H1 (cell line): ENCODE measurements around the gene ANAPC10. TPM values are rescaled to one million over a fixed set of nuclear protein-coding genes. Genes with fewer than 3 reads are reported as not detected.

ENCODE experiments used
- CTCF ChIA-PET: fragments of 300-600 bp; sonication (Branson Sonifier 250); formaldehyde crosslinking; loops from one replicate; lab custom pipeline; 2021; ENCODE audit not compliant: partially characterized antibody; lab: Charles Lee
- POLR2A ChIA-PET: fragments of 300-600 bp; sonication (Branson Sonifier 250); formaldehyde crosslinking; loops from one replicate; lab custom pipeline; 2021; ENCODE audit warnings: inconsistent platforms; ENCODE audit not compliant: partially characterized antibody; lab: Charles Lee
- DNase-seq, 2 experiments: peaks; one replicate each; pipeline versions ENCODE4 v3.0.0 to v3.0.0-alpha.2; 2010 to 2022; ENCODE audit warnings: low spot score in 2 of 2, low read depth in 1 of 2, mixed read lengths in 1 of 2
- FAIRE-seq: peaks from 2 replicates; lab custom pipeline; 2011; peaks lifted over from hg19 to GRCh38; lab: Jason Lieb, UNC
- H2AFZ ChIP-seq: 2 replicates; pipeline ENCODE4 v1.8.1; 2012; ENCODE audit warnings: low read length, inconsistent platforms
- H2AK5ac ChIP-seq: 2 replicates; pipeline ENCODE4 v1.6.1; 2013; ENCODE audit warnings: low read depth, low read length
- H2BK120ac ChIP-seq: replicated peaks from 2 replicates; pipeline ENCODE3; 2013; ENCODE audit warnings: low read depth, low read length, inconsistent platforms
- H2BK12ac ChIP-seq: 2 replicates; pipeline ENCODE4 v1.6.1; 2013; ENCODE audit warnings: low read depth, low read length
- H2BK15ac ChIP-seq: 2 replicates; pipeline ENCODE4 v1.6.1; 2013; ENCODE audit warnings: low read length
- H2BK20ac ChIP-seq: 2 replicates; pipeline ENCODE4 v1.6.1; 2013; ENCODE audit warnings: low read length
- H2BK5ac ChIP-seq: 2 replicates; pipeline ENCODE4 v1.6.1; 2013; ENCODE audit warnings: low read depth, low read length
- H3K14ac ChIP-seq: 2 replicates; pipeline ENCODE4 v1.6.1; 2013; ENCODE audit warnings: inconsistent platforms; ENCODE audit not compliant: insufficient read length
- H3K18ac ChIP-seq: 2 replicates; pipeline ENCODE4 v1.6.1; 2013; ENCODE audit warnings: low read length; ENCODE audit errors: extremely low read depth
- H3K23ac ChIP-seq: 2 replicates; pipeline ENCODE4 v1.6.1; 2013; ENCODE audit warnings: inconsistent platforms; ENCODE audit not compliant: insufficient read length
- H3K23me2 ChIP-seq: 2 replicates; pipeline ENCODE4 v1.6.1; 2013; ENCODE audit warnings: low read depth, low read length
- H3K27ac ChIP-seq: 2 replicates; pipeline ENCODE4 v1.6.1; 2011; ENCODE audit warnings: low read depth, low read length, inconsistent platforms
- H3K27me3 ChIP-seq, 4 experiments: replicated peaks in 1 of 4; 1 replicate in 1 of 4; 2 replicates in 3 of 4; pipeline versions ENCODE4 v1.6.1 to v1.8.1; 2011 to 2013; ENCODE audit warnings: low read length in 3 of 4, mild to moderate bottlenecking in 3 of 4, inconsistent platforms in 2 of 4, mixed read lengths in 2 of 4, moderate library complexity in 1 of 4; ENCODE audit not compliant: control insufficient read depth in 3 of 4, insufficient read depth in 3 of 4; ENCODE audit errors: extremely low read depth in 1 of 4
- H3K36me3 ChIP-seq, 4 experiments: 2 replicates each; pipeline versions ENCODE4 v1.6.1 to v1.8.1; 2011 to 2013; ENCODE audit warnings: mild to moderate bottlenecking in 4 of 4, low read length in 3 of 4, moderate library complexity in 2 of 4, control low read depth in 1 of 4, inconsistent platforms in 1 of 4; ENCODE audit not compliant: insufficient read depth in 4 of 4, control insufficient read depth in 2 of 4
- H3K4ac ChIP-seq: replicated peaks from 2 replicates; pipeline ENCODE3; 2013; ENCODE audit warnings: low read length, low read depth, mixed read lengths, inconsistent platforms; ENCODE audit not compliant: insufficient read length
- H3K4me1 ChIP-seq, 4 experiments: replicated peaks in 1 of 4; 1 replicate in 1 of 4; 2 replicates in 3 of 4; pipeline versions ENCODE4 v1.6.1 to v1.8.1; 2011 to 2013; ENCODE audit warnings: low read length in 3 of 4, inconsistent platforms in 2 of 4, mixed read lengths in 1 of 4; ENCODE audit not compliant: insufficient read depth in 4 of 4, control insufficient read depth in 3 of 4
- H3K4me2 ChIP-seq, 2 experiments: 2 replicates each; pipeline versions ENCODE4 v1.6.1 to v1.8.1; 2011 to 2013; ENCODE audit warnings: low read depth in 2 of 2, low read length in 2 of 2, control low read depth in 1 of 2, inconsistent platforms in 1 of 2, mild to moderate bottlenecking in 1 of 2; ENCODE audit not compliant: insufficient read depth in 1 of 2
- H3K4me3 ChIP-seq, 4 experiments: fragments of 200-600, 300-600 bp in 1 of 4; sonication (generic), shearing (Covaris generic), sonication (Bioruptor Twin) in 1 of 4; 2 replicates each; pipeline versions ENCODE4 v1.5.1 to v1.8.1; 2011 to 2016; ENCODE audit warnings: low read length in 4 of 4, low read depth in 3 of 4, control low read depth in 2 of 4, inconsistent platforms in 2 of 4, mild to moderate bottlenecking in 2 of 4, mixed read lengths in 1 of 4, moderate library complexity in 1 of 4; ENCODE audit not compliant: insufficient read depth in 2 of 4; ENCODE audit errors: extremely low read depth in 1 of 4
- H3K56ac ChIP-seq: replicated peaks from 2 replicates; pipeline ENCODE3; 2013; ENCODE audit warnings: low read depth, mild to moderate bottlenecking, mixed read lengths, low read length, inconsistent platforms; ENCODE audit not compliant: insufficient read length
- H3K79me1 ChIP-seq: 2 replicates; pipeline ENCODE4 v1.6.1; 2013; ENCODE audit warnings: low read depth, low read length, control low read depth
- H3K79me2 ChIP-seq, 2 experiments: 2 replicates each; pipeline versions ENCODE4 v1.6.1 to v1.8.1; 2012 to 2013; ENCODE audit warnings: low read length in 2 of 2, mild to moderate bottlenecking in 2 of 2, inconsistent platforms in 1 of 2; ENCODE audit not compliant: insufficient read depth in 2 of 2, control insufficient read depth in 1 of 2
- H3K9ac ChIP-seq, 4 experiments: replicated peaks in 1 of 4; 1 replicate in 1 of 4; 2 replicates in 3 of 4; pipeline versions ENCODE4 v1.6.1 to v1.8.1; 2011 to 2013; ENCODE audit warnings: low read depth in 3 of 4, low read length in 3 of 4, control low read depth in 2 of 4, mild to moderate bottlenecking in 2 of 4, moderate library complexity in 2 of 4, inconsistent platforms in 1 of 4; ENCODE audit errors: extremely low read depth in 1 of 4
- H3K9me3 ChIP-seq, 2 experiments: 2 replicates each; pipeline versions ENCODE4 v1.6.1 to v1.8.1; 2012 to 2013; ENCODE audit warnings: mild to moderate bottlenecking in 2 of 2, moderate library complexity in 2 of 2, control low read depth in 1 of 2, inconsistent platforms in 1 of 2, low read depth in 1 of 2, low read length in 1 of 2, mixed read lengths in 1 of 2; ENCODE audit not compliant: insufficient read depth in 2 of 2
- H4K20me1 ChIP-seq, 2 experiments: replicated peaks in 1 of 2; 2 replicates each; pipeline versions ENCODE3 to v1.8.1; 2011 to 2013; ENCODE audit warnings: inconsistent platforms in 2 of 2, low read length in 2 of 2, mild to moderate bottlenecking in 1 of 2; ENCODE audit not compliant: insufficient read depth in 2 of 2, control insufficient read depth in 1 of 2
- H4K5ac ChIP-seq: 2 replicates; pipeline ENCODE4 v1.6.1; 2013; ENCODE audit warnings: low read length, low read depth, mixed read lengths, inconsistent platforms; ENCODE audit not compliant: insufficient read length
- H4K8ac ChIP-seq: 2 replicates; pipeline ENCODE4 v1.8.0; 2013; ENCODE audit warnings: mild to moderate bottlenecking, moderate library complexity, low read length, inconsistent platforms; ENCODE audit not compliant: insufficient read depth; ENCODE audit errors: extremely low read depth
- H4K91ac ChIP-seq: replicated peaks from 2 replicates; pipeline ENCODE3; 2013; ENCODE audit warnings: low read length, mixed read lengths, inconsistent platforms; ENCODE audit not compliant: insufficient read length
- EGR1 ChIP-seq: IDR thresholded peaks from 2 replicates; pipeline ENCODE4 v1.6.1; 2011; ENCODE audit warnings: low read depth, low read length, borderline replicate concordance
- polyA plus RNA-seq, 7 experiments: library from polyadenylated mRNA; depleted of rRNA in 3 of 7; stranded (reverse) in 5 of 7; unstranded in 2 of 7; fragments of >200 nt in 5 of 7; fragments of 200-250 nt in 2 of 7; gene quantifications; 1 replicate in 5 of 7; 2 replicates in 1 of 7; 4 replicates in 1 of 7; pipeline versions ENCODE4 v1.2.1 to v1.2.3, GENCODE V29; 2011 to 2013; ENCODE audit warnings: missing spikeins in 2 of 7, mixed read lengths in 2 of 7
- total RNA-seq: library from RNA; stranded (reverse); fragmentation: NEBNext Ultra II Directional; extraction: Animal tissue kit (Norgen Biotek cat#: 25700); gene quantifications from 2 replicates; pipeline ENCODE4 v1.2.1, GENCODE V29; 2021

The ANAPC10 gene
- total and polyA plus RNA-seq, 2 of the 8 experiments (the other 6 are each of a cell fraction or from before 2014, with no cell fraction given): 17.6 to 23.3 TPM

- no peak overlapping the region for H4K8ac ChIP-seq
- peaks cover 0 to 5% (median 0%) of the 10 kb centered on the region in 4 experiments; a peak in 3 of 7 replicates for H3K4me1 ChIP-seq
- no peak overlapping the region for H3K4ac ChIP-seq
- H3K79me1 ChIP-seq: no peaks in the 10 kb centered on the region
- peaks cover 0 to 3% of the 10 kb centered on the region in 2 experiments; a peak in 1 of 4 replicates for H3K79me2 ChIP-seq
- H4K91ac ChIP-seq: no peak overlapping the region
- H3K56ac ChIP-seq: no peak overlapping the region
- no peak overlapping the region for H2BK5ac ChIP-seq
- H2AK5ac ChIP-seq: no peak overlapping the region
- no peak overlapping the region for H3K4me3 ChIP-seq
- H2AFZ ChIP-seq: no peak overlapping the region
- ChIA-PET CTCF (interaction anchor here (1.5 kb wide), 1 partner anchor 13 kb away, joined by 4 read pairs; no protein-coding TSS in a partner anchor), POLR2A (no interaction called here)
- no peaks in the 10 kb centered on the region for H3K27me3 ChIP-seq
- no peak overlapping the region for H3K27ac ChIP-seq
- H3K4me2 ChIP-seq: no peak overlapping the region
- no peak overlapping the region for H2BK12ac ChIP-seq
- no peak overlapping the region for H4K5ac ChIP-seq
- no peak overlapping the region for H2BK20ac ChIP-seq
- no peaks in the 10 kb centered on the region for H3K36me3 ChIP-seq
- H3K23me2 ChIP-seq: no peaks in the 10 kb centered on the region
- no peak overlapping the region for H3K9ac ChIP-seq
- H2BK15ac ChIP-seq: no peak overlapping the region
- H3K14ac ChIP-seq: no peak overlapping the region
- H3K18ac ChIP-seq: no peak overlapping the region; the same call in 1 of the 2 replicates
- no peaks in the 10 kb centered on the region for H4K20me1 ChIP-seq
- no peak overlapping the region for H3K23ac ChIP-seq
- FAIRE-seq (no peak), DNase-seq (no peak)
- H2BK120ac ChIP-seq: no peak overlapping the region
- no peaks in the 10 kb centered on the region for H3K9me3 ChIP-seq
- TF ChIP-seq EGR1: no peak
These were observed 85.2 kb downstream of the ANAPC10 start for GRCh38 chr4:145012841-145013240.
